IMR-90 (cell line): ENCODE results near the gene ABCA10. TPM values are rescaled to one million over a fixed set of nuclear protein-coding genes. Genes with fewer than 3 reads are reported as not detected.
"Not testable (repeated sequence)": the region's sequence is repeated elsewhere in the genome, so short reads cannot be mapped to it uniquely, and the experiment has no call there.

ENCODE experiments used
- ATAC-seq: fragments of 200-7000 bp; cut with Tn5 transposase; 2 replicates; pipeline ENCODE4 v1.9.1; 2020; ENCODE audit warnings: low read depth, mild to moderate bottlenecking, moderate library complexity
- BruUV-seq: library from RNA; stranded (reverse); fragments of 400-500 nt; replicated peaks from 2 replicates; lab custom pipeline; 2021; lab: Mats Ljungman, UMichigan
- CTCF ChIA-PET: fragments of 300-600 bp; formaldehyde crosslinking; extraction: SDS; loops from one replicate; lab custom pipeline; 2021; ENCODE audit warnings: antibody characterized with exemption; lab: Yijun Ruan, JAX
- POLR2A ChIA-PET: fragments of 300-600 bp; sonication (Branson Sonifier 250); formaldehyde crosslinking; loops from one replicate; lab custom pipeline; 2022; ENCODE audit warnings: antibody characterized with exemption; ENCODE audit not compliant: unreplicated experiment; lab: Charles Lee
- DNase-seq: peaks from one replicate; pipeline ENCODE4 v3.0.0; 2013
- H2AFZ ChIP-seq: replicated peaks from 2 replicates; pipeline ENCODE3; 2013; ENCODE audit warnings: low read length, mild to moderate bottlenecking; ENCODE audit not compliant: poor library complexity
- H2AK5ac ChIP-seq: 2 replicates; pipeline ENCODE4 v1.6.1; 2013; ENCODE audit warnings: low read depth, low read length, inconsistent platforms
- H2AK9ac ChIP-seq: replicated peaks from 2 replicates; pipeline ENCODE3; 2013; ENCODE audit warnings: mild to moderate bottlenecking, low read depth, low read length, moderate library complexity; ENCODE audit not compliant: poor library complexity
- H2BK120ac ChIP-seq: 2 replicates; pipeline ENCODE4 v1.6.1; 2013; ENCODE audit warnings: low read depth, low read length, inconsistent platforms
- H2BK15ac ChIP-seq: 3 replicates; pipeline ENCODE4 v1.6.1; 2013; ENCODE audit warnings: low read depth, low read length, inconsistent platforms
- H2BK20ac ChIP-seq: 2 replicates; pipeline ENCODE4 v1.6.1; 2013; ENCODE audit warnings: low read depth, mild to moderate bottlenecking, inconsistent platforms, low read length, moderate library complexity
- H2BK5ac ChIP-seq: 2 replicates; pipeline ENCODE4 v1.6.1; 2013; ENCODE audit warnings: mild to moderate bottlenecking, low read depth, low read length, inconsistent platforms; ENCODE audit not compliant: poor library complexity, severe bottlenecking
- H3K14ac ChIP-seq: replicated peaks from 2 replicates; pipeline ENCODE4 v1.6.1; 2013; ENCODE audit warnings: low read depth, low read length, inconsistent platforms
- H3K18ac ChIP-seq: 2 replicates; pipeline ENCODE4 v1.6.1; 2013; ENCODE audit warnings: low read depth, low read length, control low read depth
- H3K23ac ChIP-seq: 2 replicates; pipeline ENCODE4 v1.6.1; 2013; ENCODE audit warnings: low read depth, low read length, inconsistent platforms
- H3K27ac ChIP-seq: 2 replicates; pipeline ENCODE4 v1.5.1; 2013; ENCODE audit warnings: mild to moderate bottlenecking, control low read depth, low read length; ENCODE audit not compliant: insufficient read depth
- H3K27me3 ChIP-seq: 2 replicates; pipeline ENCODE4 v1.6.1; 2013; ENCODE audit warnings: low read length; ENCODE audit not compliant: control insufficient read depth, insufficient read depth
- H3K36me3 ChIP-seq: 2 replicates; pipeline ENCODE4 v1.6.1; 2013; ENCODE audit warnings: low read length, mixed read lengths; ENCODE audit not compliant: control insufficient read depth, insufficient read depth
- H3K4ac ChIP-seq: 2 replicates; pipeline ENCODE4 v1.6.1; 2013; ENCODE audit warnings: low read depth, low read length, inconsistent platforms
- H3K4me1 ChIP-seq: 2 replicates; pipeline ENCODE4 v1.6.1; 2013; ENCODE audit warnings: low read length, mixed read lengths; ENCODE audit not compliant: control insufficient read depth, insufficient read depth
- H3K4me2 ChIP-seq: 2 replicates; pipeline ENCODE4 v1.6.1; 2013; ENCODE audit warnings: low read depth, mild to moderate bottlenecking, control low read depth, low read length, moderate library complexity
- H3K4me3 ChIP-seq: 2 replicates; pipeline ENCODE4 v1.5.1; 2013; ENCODE audit warnings: low read depth, mild to moderate bottlenecking, control low read depth, low read length, moderate library complexity; ENCODE audit not compliant: insufficient read depth
- H3K56ac ChIP-seq: 2 replicates; pipeline ENCODE4 v1.6.1; 2013; ENCODE audit warnings: low read length, inconsistent platforms; ENCODE audit not compliant: insufficient read depth; ENCODE audit errors: extremely low read depth
- H3K79me1 ChIP-seq, 2 experiments: 2 replicates each; pipeline ENCODE4 v1.6.1; 2013; ENCODE audit warnings: low read length in 2 of 2, inconsistent platforms in 1 of 2, low read depth in 1 of 2
- H3K9ac ChIP-seq: 2 replicates; pipeline ENCODE4 v1.6.1; 2013; ENCODE audit warnings: low read depth, low read length, control low read depth
- H3K9me1 ChIP-seq: 2 replicates; pipeline ENCODE4 v1.6.1; 2013; ENCODE audit warnings: low read length, inconsistent platforms; ENCODE audit not compliant: insufficient read depth
- H3K9me3 ChIP-seq: 2 replicates; pipeline ENCODE4 v1.6.1; 2013; ENCODE audit warnings: low read length; ENCODE audit not compliant: control insufficient read depth, insufficient read depth
- H4K20me1 ChIP-seq: 2 replicates; pipeline ENCODE4 v1.6.1; 2013; ENCODE audit warnings: low read length, inconsistent platforms; ENCODE audit not compliant: insufficient read depth
- H4K5ac ChIP-seq: 2 replicates; pipeline ENCODE4 v1.6.1; 2013; ENCODE audit warnings: mild to moderate bottlenecking, low read depth, low read length, control low read depth
- H4K8ac ChIP-seq, 2 experiments: 2 replicates each; pipeline ENCODE4 v1.6.1; 2013; ENCODE audit warnings: low read depth in 2 of 2, low read length in 2 of 2, control low read depth in 1 of 2, inconsistent platforms in 1 of 2
- H4K91ac ChIP-seq: 2 replicates; pipeline ENCODE4 v1.6.1; 2013; ENCODE audit warnings: low read depth, low read length, inconsistent platforms; ENCODE audit not compliant: insufficient read depth
- WGBS, 2 experiments: methylation state at CpG; one replicate each; pipeline versions ENCODE4 v1.1.5 to v1.1.7; 2013; ENCODE audit warnings: missing lambda C conversion rate in 2 of 2; ENCODE audit not compliant: insufficient read length in 1 of 2; ENCODE audit errors: extremely low coverage in 2 of 2; 5-methylcytosine and 5-hydroxymethylcytosine counted together
- dilution Hi-C: fragments of 300-500 bp; cut with HindIII; formaldehyde crosslinking; loops from one replicate; pipeline ENCODE4 v1.14.3; 2018; ENCODE audit warnings: low sequenced_read_pairs; ENCODE audit not compliant: unreplicated experiment
- in situ Hi-C: fragments of 300-500 bp; cut with MboI; formaldehyde crosslinking; loops from 3 replicates; pipeline ENCODE4 v1.14.3; 2019; ENCODE audit warnings: low sequenced_read_pairs, inconsistent platforms, mixed read lengths
- intact Hi-C: fragments of 100-400 bp; cut with micrococcal nuclease; formaldehyde crosslinking; loops from 2 replicates; pipeline ENCODE4 v1.10.0; 2022
- polyA plus RNA-seq, 3 experiments: library from polyadenylated mRNA; depleted of rRNA; stranded (reverse); fragments of >200 nt; gene quantifications; 2 replicates each; pipeline ENCODE4 v1.2.3, GENCODE V29; 2012; ENCODE audit warnings: low replicate concordance in 1 of 3
- total RNA-seq: library from RNA; depleted of rRNA; stranded (reverse); fragments of >200 nt; gene quantifications from 2 replicates; pipeline ENCODE4 v1.2.3, GENCODE V29; 2012

Gene ABCA10
- total and polyA plus RNA-seq, 2 of the 4 experiments (the other 2 are of a cell fraction): under 0.01 to 0.03 TPM

DNA sequence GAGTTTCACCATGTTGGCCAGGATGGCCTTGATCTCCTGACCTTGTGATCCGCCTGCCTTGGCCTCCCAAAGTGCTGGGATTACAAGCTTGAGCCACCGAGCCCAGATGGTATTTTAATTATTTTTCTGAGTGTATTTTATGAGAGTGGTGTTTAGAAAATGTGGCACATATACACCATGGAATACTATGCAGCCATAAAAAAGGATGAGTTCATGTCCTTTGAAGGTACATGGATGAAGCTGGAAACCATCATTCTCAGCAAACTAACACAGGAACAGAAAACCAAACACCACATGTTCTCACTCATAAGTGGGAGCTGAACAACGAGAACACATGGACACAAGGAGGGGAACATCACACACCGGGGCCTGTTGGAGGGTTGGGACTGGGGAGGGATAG is 47.7 kb upstream of the ABCA10 start:
- H3K9ac ChIP-seq, H2AFZ ChIP-seq, H4K8ac ChIP-seq, DNase-seq, H3K27ac ChIP-seq, H3K4ac ChIP-seq, H2BK20ac ChIP-seq, H3K4me1 ChIP-seq, H3K9me3 ChIP-seq, H3K36me3 ChIP-seq, BruUV-seq, H3K27me3 ChIP-seq, in situ Hi-C loops, H3K4me2 ChIP-seq, H2BK5ac ChIP-seq, H2BK15ac ChIP-seq, H3K79me1 ChIP-seq, H2AK9ac ChIP-seq, H4K20me1 ChIP-seq, H3K9me1 ChIP-seq, H2AK5ac ChIP-seq, H4K91ac ChIP-seq, intact Hi-C loops, ATAC-seq, dilution Hi-C loops, H3K56ac ChIP-seq, POLR2A ChIA-PET, CTCF ChIA-PET, H3K23ac ChIP-seq, H3K14ac ChIP-seq, H2BK120ac ChIP-seq, H3K4me3 ChIP-seq, H4K5ac ChIP-seq, H3K18ac ChIP-seq: not testable (repeated sequence)
- WGBS, 2 experiments: no CpG with 5 or more reads among the region's 4 CpGs
